Suprapubic skin (tissue), 3 donors: ENCODE results near the gene CRKL.

Experiments used
- CTCF ChIP-seq, 2 donors: fragments of 200-600 bp in 1 of 2; fragments of 450-650 bp in 1 of 2; sonication (generic) in 1 of 2; IDR thresholded peaks; one replicate each; pipeline ENCODE4 v1.5.1; 2016 to 2019; ENCODE audit warnings: antibody characterized with exemption in 2 of 2, mild to moderate bottlenecking in 1 of 2, moderate library complexity in 1 of 2
- EP300 ChIP-seq: sonication (generic); formaldehyde crosslinking; IDR thresholded peaks from one replicate; pipeline ENCODE4 v1.6.1; 2017; ENCODE audit warnings: antibody characterized with exemption
- POLR2A ChIP-seq, 2 donors: fragments of 450-650 bp; IDR thresholded peaks; one replicate each; pipeline ENCODE4 v1.6.1; 2017; ENCODE audit warnings: antibody characterized with exemption in 2 of 2, mild to moderate bottlenecking in 2 of 2, moderate library complexity in 2 of 2

- TF ChIP-seq POLR2A (IDR thresholded peaks at IDR 0.05): no peak
- no peak for TF ChIP-seq EP300
- TF ChIP-seq CTCF (IDR thresholded peaks at IDR 0.05): no peak
Measured at GRCh38 chr22:20953668-20954500, 36.7 kb downstream of the CRKL start.
